ENCODE results near the gene TMEM38A.

DNA sequence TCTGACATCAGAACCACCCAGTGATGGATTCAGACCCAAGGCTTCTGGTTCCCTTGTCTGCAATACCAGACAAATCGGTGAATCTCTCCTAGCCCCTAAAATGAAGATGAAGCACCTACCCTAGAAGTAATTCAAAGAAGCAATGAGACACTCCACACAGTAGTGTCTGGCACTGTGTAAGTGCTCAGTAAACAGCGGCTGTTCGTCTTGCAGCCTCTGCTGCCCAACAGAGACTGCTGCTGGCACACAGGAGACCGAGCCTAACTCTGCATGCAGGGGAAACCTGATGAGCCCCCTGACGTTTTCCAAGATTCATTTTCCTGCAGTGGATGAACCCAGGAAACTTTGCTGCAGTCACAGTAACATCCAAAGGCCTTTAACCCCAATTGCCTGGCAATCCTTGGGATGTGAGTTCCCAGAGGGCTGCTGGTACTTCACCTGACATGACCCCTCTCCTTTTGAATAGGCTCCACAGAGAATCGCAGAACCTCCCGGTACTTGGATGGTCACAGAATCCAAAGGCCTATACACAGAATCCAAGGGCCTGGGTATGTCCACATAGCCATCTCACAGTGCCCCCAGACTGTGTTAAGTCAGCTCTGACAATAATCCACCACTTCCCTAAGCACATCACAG lies 39.7 kb upstream of the TMEM38A start:
- TF ChIP-seq, protein P1, sequence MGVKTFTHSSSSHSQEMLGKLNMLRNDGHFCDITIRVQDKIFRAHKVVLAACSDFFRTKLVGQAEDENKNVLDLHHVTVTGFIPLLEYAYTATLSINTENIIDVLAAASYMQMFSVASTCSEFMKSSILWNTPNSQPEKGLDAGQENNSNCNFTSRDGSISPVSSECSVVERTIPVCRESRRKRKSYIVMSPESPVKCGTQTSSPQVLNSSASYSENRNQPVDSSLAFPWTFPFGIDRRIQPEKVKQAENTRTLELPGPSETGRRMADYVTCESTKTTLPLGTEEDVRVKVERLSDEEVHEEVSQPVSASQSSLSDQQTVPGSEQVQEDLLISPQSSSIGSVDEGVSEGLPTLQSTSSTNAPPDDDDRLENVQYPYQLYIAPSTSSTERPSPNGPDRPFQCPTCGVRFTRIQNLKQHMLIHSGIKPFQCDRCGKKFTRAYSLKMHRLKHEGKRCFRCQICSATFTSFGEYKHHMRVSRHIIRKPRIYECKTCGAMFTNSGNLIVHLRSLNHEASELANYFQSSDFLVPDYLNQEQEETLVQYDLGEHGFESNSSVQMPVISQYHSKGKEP (tag by site-specific recombination; IDR thresholded peaks at IDR 0.05): no peak
- TF ChIP-seq, protein P2, sequence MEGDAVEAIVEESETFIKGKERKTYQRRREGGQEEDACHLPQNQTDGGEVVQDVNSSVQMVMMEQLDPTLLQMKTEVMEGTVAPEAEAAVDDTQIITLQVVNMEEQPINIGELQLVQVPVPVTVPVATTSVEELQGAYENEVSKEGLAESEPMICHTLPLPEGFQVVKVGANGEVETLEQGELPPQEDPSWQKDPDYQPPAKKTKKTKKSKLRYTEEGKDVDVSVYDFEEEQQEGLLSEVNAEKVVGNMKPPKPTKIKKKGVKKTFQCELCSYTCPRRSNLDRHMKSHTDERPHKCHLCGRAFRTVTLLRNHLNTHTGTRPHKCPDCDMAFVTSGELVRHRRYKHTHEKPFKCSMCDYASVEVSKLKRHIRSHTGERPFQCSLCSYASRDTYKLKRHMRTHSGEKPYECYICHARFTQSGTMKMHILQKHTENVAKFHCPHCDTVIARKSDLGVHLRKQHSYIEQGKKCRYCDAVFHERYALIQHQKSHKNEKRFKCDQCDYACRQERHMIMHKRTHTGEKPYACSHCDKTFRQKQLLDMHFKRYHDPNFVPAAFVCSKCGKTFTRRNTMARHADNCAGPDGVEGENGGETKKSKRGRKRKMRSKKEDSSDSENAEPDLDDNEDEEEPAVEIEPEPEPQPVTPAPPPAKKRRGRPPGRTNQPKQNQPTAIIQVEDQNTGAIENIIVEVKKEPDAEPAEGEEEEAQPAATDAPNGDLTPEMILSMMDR (tag by site-specific recombination; IDR thresholded peaks at IDR 0.05): no peak
- no peak for TF ChIP-seq ZNF677 (tag by site-specific recombination; IDR thresholded peaks at IDR 0.05)
- TF ChIP-seq, protein P3, sequence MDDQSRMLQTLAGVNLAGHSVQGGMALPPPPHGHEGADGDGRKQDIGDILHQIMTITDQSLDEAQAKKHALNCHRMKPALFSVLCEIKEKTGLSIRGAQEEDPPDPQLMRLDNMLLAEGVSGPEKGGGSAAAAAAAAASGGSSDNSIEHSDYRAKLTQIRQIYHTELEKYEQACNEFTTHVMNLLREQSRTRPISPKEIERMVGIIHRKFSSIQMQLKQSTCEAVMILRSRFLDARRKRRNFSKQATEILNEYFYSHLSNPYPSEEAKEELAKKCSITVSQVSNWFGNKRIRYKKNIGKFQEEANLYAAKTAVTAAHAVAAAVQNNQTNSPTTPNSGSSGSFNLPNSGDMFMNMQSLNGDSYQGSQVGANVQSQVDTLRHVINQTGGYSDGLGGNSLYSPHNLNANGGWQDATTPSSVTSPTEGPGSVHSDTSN (CRISPR knock-in tag; IDR thresholded peaks at IDR 0.05): no peak
- TF ChIP-seq ZBTB21 (tag by site-specific recombination; IDR thresholded peaks at IDR 0.05): no peak
- no peak for TF ChIP-seq SP7 (tag by site-specific recombination; IDR thresholded peaks at IDR 0.05)
- TF ChIP-seq, protein P4, sequence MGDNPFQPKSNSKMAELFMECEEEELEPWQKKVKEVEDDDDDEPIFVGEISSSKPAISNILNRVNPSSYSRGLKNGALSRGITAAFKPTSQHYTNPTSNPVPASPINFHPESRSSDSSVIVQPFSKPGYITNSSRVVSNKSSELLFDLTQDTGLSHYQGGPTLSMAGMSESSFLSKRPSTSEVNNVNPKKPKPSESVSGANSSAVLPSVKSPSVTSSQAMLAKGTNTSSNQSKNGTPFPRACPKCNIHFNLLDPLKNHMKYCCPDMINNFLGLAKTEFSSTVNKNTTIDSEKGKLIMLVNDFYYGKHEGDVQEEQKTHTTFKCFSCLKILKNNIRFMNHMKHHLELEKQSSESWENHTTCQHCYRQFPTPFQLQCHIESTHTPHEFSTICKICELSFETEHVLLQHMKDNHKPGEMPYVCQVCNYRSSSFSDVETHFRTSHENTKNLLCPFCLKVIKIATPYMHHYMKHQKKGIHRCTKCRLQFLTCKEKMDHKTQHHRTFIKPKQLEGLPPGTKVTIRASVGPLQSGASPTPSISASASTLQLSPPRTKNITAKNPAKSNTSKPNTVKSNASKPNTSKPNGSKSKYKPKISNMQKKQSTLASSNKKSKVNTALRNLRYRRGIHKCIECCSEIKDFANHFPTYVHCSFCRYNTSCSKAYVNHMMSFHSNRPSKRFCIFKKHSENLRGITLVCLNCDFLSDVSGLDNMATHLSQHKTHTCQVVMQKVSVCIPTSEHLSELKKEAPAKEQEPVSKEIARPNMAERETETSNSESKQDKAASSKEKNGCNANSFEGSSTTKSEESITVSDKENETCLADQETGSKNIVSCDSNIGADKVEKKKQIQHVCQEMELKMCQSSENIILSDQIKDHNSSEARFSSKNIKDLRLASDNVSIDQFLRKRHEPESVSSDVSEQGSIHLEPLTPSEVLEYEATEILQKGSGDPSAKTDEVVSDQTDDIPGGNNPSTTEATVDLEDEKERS (tag by site-specific recombination; IDR thresholded peaks at IDR 0.05): no peak
- no peak for TF ChIP-seq ZNF626 (tag by site-specific recombination; IDR thresholded peaks at IDR 0.05)
- no peak for TF ChIP-seq ZNF335 (tag by site-specific recombination; conservative IDR thresholded peaks at IDR 0.05)
- no peak for TF ChIP-seq ZNF140 (tag by site-specific recombination; IDR thresholded peaks at IDR 0.05)

All from HEK293 (cell line).